HPDE6-E6E7 (cell line): ENCODE measurements around the gene TPD52L1.
A peak's percentile ranks its signal among the peaks of the same experiment; 100 is the strongest.
"Not testable (repeated sequence)": the region's sequence is repeated elsewhere in the genome, so short reads cannot be mapped to it uniquely, and the experiment has no call there.

ENCODE experiments used
- DNase-seq: peaks from one replicate; pipeline ENCODE4 v3.0.0; 2011; ENCODE audit warnings: missing footprints; ENCODE audit errors: extremely low spot score

The TPD52L1 gene

GRCh38 chr6:125153391-125154117 lies at the start of gene TPD52L1:
TPD52L1 (plus strand) TSS chr6:125153773; CDS start chr6:125153952, 179 bp downstream.
- peak; percentile 81 for DNase-seq

- no peak for DNase-seq
These were observed 49.1 kb upstream of the TPD52L1 start for GRCh38 chr6:125104425-125104824.

GRCh38 chr6:125107048-125107447 lies 46.5 kb upstream of the TPD52L1 start:
- no peak for DNase-seq

- DNase-seq: no peak
These were observed 45.7 kb upstream of the TPD52L1 start for GRCh38 chr6:125107896-125108295.

DNA sequence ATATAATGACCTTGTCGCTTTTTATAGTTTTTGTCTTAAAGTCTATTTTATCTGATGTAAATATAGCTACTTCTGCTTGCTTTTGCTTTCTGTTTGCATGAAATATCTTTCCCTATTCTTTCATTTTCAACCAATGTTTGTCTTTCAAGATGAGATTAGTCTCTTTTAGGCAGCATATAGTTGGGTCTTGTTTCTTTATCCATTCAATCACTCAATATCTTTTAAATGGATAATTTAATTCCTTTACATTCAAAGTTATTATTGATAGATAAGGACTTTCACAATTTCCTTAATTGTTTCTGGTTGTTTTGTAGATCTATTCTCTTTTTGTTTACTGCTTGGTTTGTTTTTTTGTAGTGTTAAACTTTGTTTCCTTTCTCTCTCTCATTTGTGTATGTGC lies 43.5 kb upstream of the TPD52L1 start:
- no peak for DNase-seq

- no peak for DNase-seq
These were observed 42.2 kb upstream of the TPD52L1 start for GRCh38 chr6:125111219-125111983.

GRCh38 chr6:125112934-125113333 lies 40.6 kb upstream of the TPD52L1 start:
- no peak for DNase-seq

- no peak for DNase-seq
These were observed 39.2 kb upstream of the TPD52L1 start for GRCh38 chr6:125114248-125114858.

- DNase-seq: no peak
These were observed 37.4 kb upstream of the TPD52L1 start for GRCh38 chr6:125116170-125116569.

DNA sequence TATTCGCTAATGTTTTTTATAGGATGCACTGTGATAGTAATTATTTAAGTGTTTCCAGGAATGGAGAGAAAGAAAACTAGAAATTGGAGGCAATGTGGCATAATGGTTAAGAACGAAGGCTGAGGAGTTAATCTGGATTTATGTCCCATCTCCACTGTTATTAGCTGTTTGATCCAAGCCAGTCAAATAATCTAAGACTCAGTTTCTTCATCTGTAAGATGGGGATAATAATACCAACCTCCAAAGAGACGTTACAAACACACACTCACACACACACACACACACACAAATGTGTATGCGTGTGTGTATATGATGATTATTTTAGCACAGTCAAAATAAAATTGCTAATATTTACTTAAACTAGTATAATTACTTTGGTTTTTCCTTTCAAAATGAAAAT lies 36.9 kb upstream of the TPD52L1 start:
- DNase-seq: no peak

GRCh38 chr6:125117818-125118217 lies 35.8 kb upstream of the TPD52L1 start:
- DNase-seq: no peak

GRCh38 chr6:125120054-125120590 lies 33.5 kb upstream of the TPD52L1 start:
- no peak for DNase-seq

GRCh38 chr6:125121894-125122293 lies 31.7 kb upstream of the TPD52L1 start:
- no peak for DNase-seq

- DNase-seq: no peak
These were observed 30.5 kb upstream of the TPD52L1 start for GRCh38 chr6:125123051-125123450.

DNA sequence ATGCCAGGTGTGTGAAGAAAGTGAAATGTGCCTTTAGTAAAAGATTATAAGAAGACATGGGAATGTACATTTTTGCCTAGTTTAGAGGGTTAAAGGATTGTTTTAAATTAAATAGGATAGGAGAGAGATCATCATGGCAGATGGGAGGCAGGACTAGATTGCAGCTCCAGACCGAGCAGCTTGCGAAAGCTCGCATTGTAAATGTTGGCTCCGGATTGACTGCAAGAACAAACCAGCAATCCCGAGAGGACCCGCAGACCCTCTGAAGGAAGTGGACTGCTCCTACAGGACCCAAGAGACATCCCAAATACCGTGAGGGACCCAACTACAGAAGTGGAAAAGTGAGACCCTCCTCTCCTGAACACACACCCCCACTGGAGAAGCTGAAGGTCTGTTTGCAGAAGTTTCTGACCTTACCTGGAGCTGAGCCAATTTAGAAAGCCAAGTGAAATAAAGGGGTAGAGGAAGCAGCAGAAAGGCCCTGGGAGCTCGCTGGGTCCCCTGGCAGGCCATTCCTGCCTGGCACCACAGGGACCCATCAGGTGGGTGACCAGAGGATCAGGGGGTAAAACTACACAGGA lies 30.0 kb upstream of the TPD52L1 start:
- DNase-seq: no peak

DNA sequence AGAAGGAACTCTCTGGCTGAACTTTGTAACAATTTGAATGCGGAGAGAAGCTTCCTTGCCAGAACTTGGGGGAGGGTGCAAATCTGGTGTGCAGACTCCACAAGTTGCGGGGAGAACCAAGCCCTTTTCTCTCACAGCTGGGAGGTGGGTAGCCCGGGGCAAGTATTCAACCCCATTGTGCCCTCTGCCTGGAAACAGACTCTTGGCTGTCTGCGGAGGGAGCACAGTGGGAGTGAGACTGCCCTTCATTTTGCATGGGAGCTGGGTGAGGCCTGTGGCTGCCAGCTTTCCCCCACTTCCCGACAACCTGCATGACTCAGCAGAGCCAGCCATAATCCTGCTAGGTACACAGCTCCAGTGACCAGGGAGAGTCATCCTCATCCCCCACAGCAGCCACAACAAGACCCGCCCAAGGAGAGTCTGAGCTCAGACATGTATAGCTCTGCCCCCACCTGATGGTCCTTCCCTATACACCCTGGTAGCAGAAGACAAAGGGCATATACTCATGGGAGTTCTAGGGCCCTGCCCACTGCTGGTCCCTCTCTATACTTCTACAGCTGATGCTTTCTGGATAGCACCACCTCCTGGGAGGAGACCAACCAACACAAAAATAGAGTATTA lies 29.4 kb upstream of the TPD52L1 start:
- no peak for DNase-seq

GRCh38 chr6:125125856-125126255 lies 27.7 kb upstream of the TPD52L1 start:
- not testable (repeated sequence) for DNase-seq

DNA sequence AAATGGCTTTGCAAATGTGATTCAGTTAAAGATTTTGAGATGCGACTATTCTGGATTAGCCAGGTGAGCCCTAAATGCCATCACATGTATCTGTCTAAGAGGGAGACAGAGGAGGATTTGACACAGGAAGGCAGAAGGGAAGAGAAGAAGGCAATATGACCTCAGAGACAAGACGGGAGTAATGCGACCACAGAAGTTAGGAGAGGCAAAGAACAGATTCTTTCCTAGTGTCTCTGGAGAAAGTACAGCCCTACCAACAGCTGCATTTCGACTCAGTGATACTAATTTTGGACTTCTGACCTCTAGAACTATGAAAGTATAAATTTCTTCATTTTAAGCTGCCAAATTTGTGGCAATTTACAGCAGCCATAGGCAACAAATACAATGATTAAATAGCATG lies 24.2 kb upstream of the TPD52L1 start:
- DNase-seq: no peak

- no peak for DNase-seq
These were observed 21.5 kb upstream of the TPD52L1 start for GRCh38 chr6:125132058-125132457.

- DNase-seq: no peak
These were observed 17.2 kb upstream of the TPD52L1 start for GRCh38 chr6:125136378-125136777.

GRCh38 chr6:125138083-125138482 lies 15.5 kb upstream of the TPD52L1 start:
- DNase-seq: no peak

DNA sequence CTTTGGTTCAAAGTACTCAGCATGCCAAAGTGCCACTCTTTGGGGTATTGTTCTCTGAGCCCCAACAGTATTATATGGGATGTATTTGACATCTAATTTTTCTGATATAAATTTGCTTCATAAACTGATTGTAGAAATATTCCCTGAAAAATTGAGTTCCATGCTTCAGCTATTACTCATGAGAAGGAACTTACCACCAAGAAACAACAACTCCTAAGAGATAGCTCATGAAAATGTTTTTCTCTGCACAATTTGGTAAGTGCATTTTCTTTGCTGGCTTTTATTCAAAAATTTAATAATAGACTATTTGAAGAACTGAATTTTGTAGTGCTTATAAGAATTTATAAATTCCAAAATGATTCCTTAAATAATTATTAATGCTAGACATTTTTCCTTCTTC lies 12.8 kb upstream of the TPD52L1 start:
- DNase-seq: no peak
